Raji (cell line): ENCODE measurements around the gene SERPINB7.

ENCODE experiments used
- POLR2A ChIP-seq: IDR thresholded peaks from 2 replicates; pipeline ENCODE4 v1.6.1; 2011; ENCODE audit warnings: low read depth, low read length, control low read depth; ENCODE audit not compliant: insufficient read depth

The SERPINB7 gene

GRCh38 chr18:63773551-63773950, 1.7 kb upstream of the SERPINB7 start:
- no peak for TF ChIP-seq POLR2A

- TF ChIP-seq POLR2A = no peak
Observed at GRCh38 chr18:63774511-63774910, 707 bp upstream of the SERPINB7 start.

- TF ChIP-seq POLR2A = no peak
Observed at GRCh38 chr18:63779386-63779785, 4.2 kb downstream of the SERPINB7 start.

GRCh38 chr18:63783394-63783793, 8.2 kb downstream of the SERPINB7 start:
- TF ChIP-seq POLR2A = no peak

- no peak for TF ChIP-seq POLR2A
Observed at GRCh38 chr18:63784787-63785452, 9.7 kb downstream of the SERPINB7 start.

- no peak for TF ChIP-seq POLR2A
Observed at GRCh38 chr18:63787673-63788072, 12.5 kb downstream of the SERPINB7 start.

GRCh38 chr18:63788447-63789096, 13.4 kb downstream of the SERPINB7 start:
- no peak for TF ChIP-seq POLR2A

- TF ChIP-seq POLR2A = no peak
Observed at GRCh38 chr18:63789327-63789726, 14.1 kb downstream of the SERPINB7 start.

GRCh38 chr18:63795606-63796005, 20.4 kb downstream of the SERPINB7 start:
- no peak for TF ChIP-seq POLR2A

GRCh38 chr18:63799189-63799588, 24.0 kb downstream of the SERPINB7 start:
- no peak for TF ChIP-seq POLR2A

- no peak for TF ChIP-seq POLR2A
Observed at GRCh38 chr18:63801343-63801742, 26.1 kb downstream of the SERPINB7 start.

- TF ChIP-seq POLR2A = no peak
Observed at GRCh38 chr18:63808125-63808524, 32.9 kb downstream of the SERPINB7 start.

- no peak for TF ChIP-seq POLR2A
Observed at GRCh38 chr18:63817441-63818051, 42.3 kb downstream of the SERPINB7 start.

- TF ChIP-seq POLR2A = no peak
Observed at GRCh38 chr18:63818212-63818611, 43.0 kb downstream of the SERPINB7 start.

- no peak for TF ChIP-seq POLR2A
Observed at GRCh38 chr18:63819786-63820185, 44.6 kb downstream of the SERPINB7 start.

- no peak for TF ChIP-seq POLR2A
Observed at GRCh38 chr18:63820694-63821093, 45.5 kb downstream of the SERPINB7 start.
